OCI-LY7 (cell line): ENCODE results near the gene ANKRD13A. TPM values are rescaled to one million over a fixed set of nuclear protein-coding genes. Genes with fewer than 3 reads are reported as not detected.

Experiments used
- BruUV-seq: library from RNA; stranded (reverse); fragments of 400-500 nt; replicated peaks from 2 replicates; lab custom pipeline; 2021; lab: Mats Ljungman, UMichigan
- CTCF ChIA-PET: fragments of 300-600 bp; sonication (Branson Sonifier 250); formaldehyde crosslinking; loops from one replicate; lab custom pipeline; 2022; ENCODE audit warnings: antibody characterized with exemption; ENCODE audit not compliant: unreplicated experiment; lab: Charles Lee
- POLR2A ChIA-PET: fragments of 300-600 bp; sonication (Branson Sonifier 250); formaldehyde crosslinking; loops from one replicate; lab custom pipeline; 2022; ENCODE audit warnings: antibody characterized with exemption; lab: Charles Lee
- DNase-seq: peaks from one replicate; pipeline ENCODE4 v3.0.0-alpha.2; 2015; ENCODE audit warnings: low spot score
- H2AFZ ChIP-seq: fragments of 200-600 bp; sonication (generic), shearing (Covaris generic); 2 replicates; pipeline ENCODE4 v1.6.1; 2014; ENCODE audit warnings: mild to moderate bottlenecking, antibody characterized with exemption, low read length, moderate library complexity
- H3K27ac ChIP-seq: fragments of 200-600 bp; sonication (generic); 2 replicates; pipeline ENCODE4 v1.5.1; 2014; ENCODE audit warnings: mixed run types, low read depth, mild to moderate bottlenecking, moderate library complexity, low read length, inconsistent platforms; ENCODE audit not compliant: poor library complexity, severe bottlenecking
- H3K36me3 ChIP-seq: fragments of 200-600 bp; sonication (generic); 2 replicates; pipeline ENCODE4 v1.6.1; 2014; ENCODE audit warnings: mild to moderate bottlenecking, antibody characterized with exemption, low read length, moderate library complexity, mixed read lengths; ENCODE audit not compliant: insufficient read depth
- H3K4me1 ChIP-seq: fragments of 200-600 bp; sonication (generic); 2 replicates; pipeline ENCODE4 v1.5.1; 2014; ENCODE audit warnings: mild to moderate bottlenecking, low read length; ENCODE audit not compliant: insufficient read depth, poor library complexity, severe bottlenecking
- H3K4me2 ChIP-seq: fragments of 200-600 bp; sonication (generic); 2 replicates; pipeline ENCODE4 v1.6.1; 2014; ENCODE audit warnings: mild to moderate bottlenecking, low read length
- H3K4me3 ChIP-seq: fragments of 200-600 bp; sonication (generic); 2 replicates; pipeline ENCODE4 v1.5.1; 2014; ENCODE audit warnings: mild to moderate bottlenecking, low read depth, low read length; ENCODE audit not compliant: poor library complexity, severe bottlenecking
- H3K79me2 ChIP-seq: fragments of 200-600 bp; sonication (generic); 2 replicates; pipeline ENCODE4 v1.6.1; 2016; ENCODE audit warnings: low read depth, mild to moderate bottlenecking, low read length, moderate library complexity, mixed read lengths; ENCODE audit not compliant: insufficient read depth
- H3K9me2 ChIP-seq: fragments of 200-600 bp; sonication (generic); 2 replicates; pipeline ENCODE4 v1.6.1; 2016; ENCODE audit warnings: mild to moderate bottlenecking, low read length, mixed read lengths; ENCODE audit not compliant: insufficient read depth
- H3K9me3 ChIP-seq: fragments of 200-600 bp; sonication (generic); 2 replicates; pipeline ENCODE4 v1.6.1; 2014; ENCODE audit warnings: mild to moderate bottlenecking, mixed run types, low read length, mixed read lengths
- H4K20me1 ChIP-seq: fragments of 200-600 bp; sonication (generic); 2 replicates; pipeline ENCODE4 v1.6.1; 2014; ENCODE audit warnings: mild to moderate bottlenecking, antibody characterized with exemption, low read length, moderate library complexity, mixed read lengths; ENCODE audit not compliant: insufficient read depth
- EZH2phosphoT487 ChIP-seq: fragments of 200-600 bp; sonication (generic); IDR thresholded peaks from 2 replicates; pipeline ENCODE4 v1.6.1; 2018; ENCODE audit warnings: low read depth, borderline replicate concordance, mild to moderate bottlenecking, mixed run types, antibody characterized with exemption, low read length, moderate library complexity, mixed read lengths
- intact Hi-C: fragments of 100-400 bp; cut with micrococcal nuclease; formaldehyde crosslinking; loops from one replicate; pipeline ENCODE4 v1.10.0; 2022; ENCODE audit not compliant: unreplicated experiment
- total RNA-seq, 2 experiments: library from RNA; depleted of rRNA in 1 of 2; stranded (reverse); fragments of >200 nt in 1 of 2; shearing (Covaris generic) in 1 of 2; gene quantifications; 2 replicates each; pipeline ENCODE4 v1.2.3, GENCODE V29; 2014 to 2022
- TF ChIP-seq, protein P1 (sequence below): fragments of 200-600 bp; sonication (generic); conservative IDR thresholded peaks from 2 replicates; pipeline ENCODE4 v1.5.1; 2014; ENCODE audit warnings: mild to moderate bottlenecking, antibody characterized with exemption, low read length, moderate library complexity, mixed read lengths

Gene ANKRD13A
- total RNA-seq, 2 experiments from 2014 or later: 140 to 216 TPM

DNA sequence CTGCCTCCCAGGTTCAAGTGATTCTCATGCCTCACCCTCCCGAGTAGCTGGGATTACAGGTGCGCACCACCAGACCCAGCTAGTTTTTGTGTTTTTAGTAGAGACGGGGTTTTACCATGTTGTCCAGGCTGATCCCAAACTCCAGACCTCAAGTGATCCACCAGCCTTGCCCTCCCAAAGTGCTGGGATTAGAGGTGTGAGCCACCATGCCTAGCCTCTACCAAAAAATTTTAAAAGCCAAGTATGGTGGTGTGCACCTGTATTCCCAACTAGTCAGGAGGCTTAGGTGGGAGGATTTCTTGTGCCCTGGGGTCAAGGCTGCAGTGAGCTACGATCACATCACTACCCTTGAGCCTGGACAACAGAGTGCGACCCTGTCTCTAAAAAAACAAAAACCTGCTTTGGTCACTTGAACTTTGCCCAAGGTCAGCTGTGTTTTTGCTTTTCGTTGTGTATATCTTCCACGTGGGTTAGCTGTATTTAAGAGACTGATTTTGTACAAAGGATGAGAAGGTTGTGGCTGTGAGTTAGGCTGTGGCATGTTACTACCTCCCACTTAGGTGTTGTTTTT, 36.4 kb downstream of the ANKRD13A start:
- Histone ChIP-seq H3K4me2 (no peak overlapping the region), H3K9me2 (no peaks in the 10 kb centered on the region), H3K36me3 (peaks cover 98% of the 10 kb centered on the region), H3K79me2 (no peaks in the 10 kb centered on the region), H3K4me3 (no peak overlapping the region), H3K4me1 (peaks cover 13% of the 10 kb centered on the region), H2AFZ (no peak overlapping the region), H3K9me3 (no peaks in the 10 kb centered on the region), H4K20me1 (no peaks in the 10 kb centered on the region), H3K27ac (no peak overlapping the region)
- CTCF ChIA-PET: no interaction called here
- no peak for DNase-seq
- BruUV-seq: no TSS peak
- POLR2A ChIA-PET: interaction anchor here (0.6 kb wide), 1 partner anchor 42 kb away, joined by 3 read pairs; no protein-coding TSS in a partner anchor
- intact Hi-C loops: no loop called here
- no peak for TF ChIP-seq EZH2phosphoT487
- TF ChIP-seq, protein P1, sequence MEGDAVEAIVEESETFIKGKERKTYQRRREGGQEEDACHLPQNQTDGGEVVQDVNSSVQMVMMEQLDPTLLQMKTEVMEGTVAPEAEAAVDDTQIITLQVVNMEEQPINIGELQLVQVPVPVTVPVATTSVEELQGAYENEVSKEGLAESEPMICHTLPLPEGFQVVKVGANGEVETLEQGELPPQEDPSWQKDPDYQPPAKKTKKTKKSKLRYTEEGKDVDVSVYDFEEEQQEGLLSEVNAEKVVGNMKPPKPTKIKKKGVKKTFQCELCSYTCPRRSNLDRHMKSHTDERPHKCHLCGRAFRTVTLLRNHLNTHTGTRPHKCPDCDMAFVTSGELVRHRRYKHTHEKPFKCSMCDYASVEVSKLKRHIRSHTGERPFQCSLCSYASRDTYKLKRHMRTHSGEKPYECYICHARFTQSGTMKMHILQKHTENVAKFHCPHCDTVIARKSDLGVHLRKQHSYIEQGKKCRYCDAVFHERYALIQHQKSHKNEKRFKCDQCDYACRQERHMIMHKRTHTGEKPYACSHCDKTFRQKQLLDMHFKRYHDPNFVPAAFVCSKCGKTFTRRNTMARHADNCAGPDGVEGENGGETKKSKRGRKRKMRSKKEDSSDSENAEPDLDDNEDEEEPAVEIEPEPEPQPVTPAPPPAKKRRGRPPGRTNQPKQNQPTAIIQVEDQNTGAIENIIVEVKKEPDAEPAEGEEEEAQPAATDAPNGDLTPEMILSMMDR: no peak

DNA sequence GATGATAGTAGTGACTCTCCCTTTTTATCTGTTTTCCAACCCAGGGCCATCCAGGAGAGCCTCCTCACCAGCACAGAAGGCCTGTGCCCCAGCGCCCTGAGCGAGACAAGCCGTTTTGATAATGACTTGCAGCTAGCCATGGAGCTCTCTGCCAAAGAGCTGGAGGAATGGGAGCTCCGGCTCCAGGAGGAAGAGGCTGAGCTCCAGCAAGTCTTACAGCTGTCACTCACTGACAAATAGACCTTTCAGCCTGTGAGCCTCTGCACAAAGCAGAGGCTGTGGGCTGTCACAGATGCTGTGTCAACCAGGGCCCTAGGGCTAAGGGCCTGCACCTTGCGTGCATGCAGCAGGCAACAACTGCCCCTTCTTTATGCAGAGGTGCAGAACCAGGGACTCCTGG, 38.1 kb downstream of the ANKRD13A start:
- Histone ChIP-seq H4K20me1 (no peaks in the 10 kb centered on the region), H3K4me2 (no peak overlapping the region), H3K9me3 (no peaks in the 10 kb centered on the region), H3K4me1 (peaks cover 13% of the 10 kb centered on the region), H3K27ac (no peak overlapping the region), H3K4me3 (no peak overlapping the region), H3K36me3 (peaks cover 96% of the 10 kb centered on the region), H2AFZ (no peak overlapping the region), H3K9me2 (no peaks in the 10 kb centered on the region), H3K79me2 (no peaks in the 10 kb centered on the region)
- intact Hi-C loops: no loop called here
- ChIA-PET CTCF (no interaction called here), POLR2A (no interaction called here)
- BruUV-seq: no TSS peak
- no peak for DNase-seq
- no peak for TF ChIP-seq EZH2phosphoT487
- TF ChIP-seq, protein P1: no peak

DNA sequence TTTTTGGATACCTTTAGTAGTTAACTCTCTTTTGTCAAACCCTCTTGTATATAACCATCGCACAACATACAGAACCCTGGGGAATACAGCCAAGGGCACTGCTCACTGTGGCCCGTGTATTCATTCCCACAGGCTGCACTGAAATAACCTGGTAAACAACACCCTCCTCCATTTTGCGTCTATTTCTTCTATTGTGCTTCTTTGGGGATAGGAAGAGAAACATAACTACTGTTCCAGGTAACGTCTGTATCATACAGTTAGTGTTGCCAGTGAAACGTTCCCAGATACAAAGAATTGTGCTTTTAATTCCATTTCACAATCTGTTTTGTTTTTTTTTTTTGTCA, 39.5 kb downstream of the ANKRD13A start:
- intact Hi-C loops: no loop called here
- POLR2A ChIA-PET: interaction anchor here (0.6 kb wide), 1 partner anchor 61 kb away, joined by 3 read pairs; no protein-coding TSS in a partner anchor
- Histone ChIP-seq H3K4me3 (no peak overlapping the region), H3K9me2 (no peaks in the 10 kb centered on the region), H3K27ac (peak overlapping the region; percentile 18), H3K4me2 (no peak overlapping the region), H3K79me2 (no peaks in the 10 kb centered on the region), H3K36me3 (peaks cover 85% of the 10 kb centered on the region), H2AFZ (no peak overlapping the region), H4K20me1 (no peaks in the 10 kb centered on the region), H3K9me3 (no peaks in the 10 kb centered on the region), H3K4me1 (peaks cover 23% of the 10 kb centered on the region)
- TSS peak; percentile 73 for BruUV-seq
- CTCF ChIA-PET: no interaction called here
- no peak for DNase-seq
- no peak for TF ChIP-seq EZH2phosphoT487
- TF ChIP-seq, protein P1: no peak
